ENCODE data around the gene CADPS2. TPM values are rescaled to one million over a fixed set of nuclear protein-coding genes. Genes with fewer than 3 reads are reported as not detected.

Gene CADPS2
- total RNA-seq, 3 donors from 2014 or later (not counting 1 experiment from before 2014, with no cell fraction given): not detected

DNA sequence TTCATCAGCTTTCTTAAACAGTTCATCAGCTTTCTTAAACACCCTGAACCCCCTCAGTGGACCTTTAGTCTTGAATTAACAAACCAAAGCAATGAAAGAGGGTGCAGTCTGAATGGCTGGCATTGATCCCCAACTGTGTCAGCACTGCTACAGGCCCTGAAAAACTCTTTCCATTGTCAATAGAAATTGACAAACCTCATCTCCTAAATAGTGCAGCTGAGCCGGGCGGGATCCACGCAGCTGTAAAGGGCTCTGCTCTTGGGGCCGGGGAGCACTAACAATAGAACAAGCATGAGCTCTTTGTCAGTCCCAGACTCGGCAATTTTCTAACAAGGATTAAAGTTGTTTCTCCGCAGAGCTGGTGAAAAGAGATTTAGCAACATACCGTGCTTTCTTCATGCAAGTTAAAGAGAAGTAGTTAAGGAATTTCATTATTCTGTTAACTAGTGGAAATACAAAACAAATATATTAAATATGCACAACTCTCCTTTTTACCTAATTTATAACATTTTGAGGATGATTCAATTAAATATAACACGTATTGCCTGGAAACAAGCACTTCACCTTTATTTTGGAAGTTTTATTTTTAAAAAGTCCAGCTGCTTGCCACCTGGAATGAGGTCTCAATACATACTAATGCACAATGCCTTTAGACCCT is 557.0 kb downstream of the CADPS2 start:
- Histone ChIP-seq H3K4me1 (ENCODE audit: control insufficient read depth, insufficient read depth, low read length) (no peaks in the 10 kb centered on the region), H3K27ac (ENCODE audit: low read length) (no peak overlapping the region), H3K4me3 (ENCODE audit: low read length) (no peak overlapping the region), H3K27me3 (ENCODE audit: control insufficient read depth, insufficient read depth, low read length) (no peaks in the 10 kb centered on the region), H3K36me3 (ENCODE audit: control insufficient read depth, insufficient read depth, low read length) (no peaks in the 10 kb centered on the region), H3K9me3 (ENCODE audit: control insufficient read depth, insufficient read depth, low read length) (no peaks in the 10 kb centered on the region)
- WGBS (ENCODE audit: insufficient coverage): 54% methylated on average over 7 of the region's 8 CpGs
- Mint-ChIP-seq H3K9me3 (peaks cover 0 to 6% of the 10 kb centered on the region in 2 donors), H3K27me3 (ENCODE audit: low read depth in 2 of 2) (no peaks in the 10 kb centered on the region), H3K4me3 (no peak overlapping the region), H3K4me1 (no peaks in the 10 kb centered on the region), H3K27ac (no peak overlapping the region), H3K36me3 (no peaks in the 10 kb centered on the region)
- DNase-seq (no peak), ATAC-seq (no peak)
- intact Hi-C loops (cut with micrococcal nuclease): no loop called here
- TF ChIP-seq, protein P1, sequence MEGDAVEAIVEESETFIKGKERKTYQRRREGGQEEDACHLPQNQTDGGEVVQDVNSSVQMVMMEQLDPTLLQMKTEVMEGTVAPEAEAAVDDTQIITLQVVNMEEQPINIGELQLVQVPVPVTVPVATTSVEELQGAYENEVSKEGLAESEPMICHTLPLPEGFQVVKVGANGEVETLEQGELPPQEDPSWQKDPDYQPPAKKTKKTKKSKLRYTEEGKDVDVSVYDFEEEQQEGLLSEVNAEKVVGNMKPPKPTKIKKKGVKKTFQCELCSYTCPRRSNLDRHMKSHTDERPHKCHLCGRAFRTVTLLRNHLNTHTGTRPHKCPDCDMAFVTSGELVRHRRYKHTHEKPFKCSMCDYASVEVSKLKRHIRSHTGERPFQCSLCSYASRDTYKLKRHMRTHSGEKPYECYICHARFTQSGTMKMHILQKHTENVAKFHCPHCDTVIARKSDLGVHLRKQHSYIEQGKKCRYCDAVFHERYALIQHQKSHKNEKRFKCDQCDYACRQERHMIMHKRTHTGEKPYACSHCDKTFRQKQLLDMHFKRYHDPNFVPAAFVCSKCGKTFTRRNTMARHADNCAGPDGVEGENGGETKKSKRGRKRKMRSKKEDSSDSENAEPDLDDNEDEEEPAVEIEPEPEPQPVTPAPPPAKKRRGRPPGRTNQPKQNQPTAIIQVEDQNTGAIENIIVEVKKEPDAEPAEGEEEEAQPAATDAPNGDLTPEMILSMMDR (IDR thresholded peaks at IDR 0.05): no peak

DNA sequence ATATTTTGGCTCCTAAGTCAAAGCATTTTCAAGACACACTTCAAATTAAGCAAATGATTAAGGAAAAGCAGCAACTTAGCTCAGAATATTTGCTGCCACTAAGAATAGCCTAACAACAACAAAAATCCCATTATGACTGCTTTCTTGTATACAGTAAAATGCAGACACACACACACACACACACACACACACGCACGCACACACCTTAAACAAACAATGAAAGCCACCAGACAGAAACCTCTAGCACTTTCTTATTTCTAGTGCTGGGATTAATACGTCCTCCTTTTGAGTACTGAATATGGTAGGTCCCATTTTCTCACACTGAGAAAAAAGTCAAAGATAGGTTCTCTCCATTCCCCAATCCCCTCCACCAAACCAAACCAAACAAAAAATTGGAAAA is 558.3 kb downstream of the CADPS2 start:
- TF ChIP-seq, protein P1 (IDR thresholded peaks at IDR 0.05): no peak
- intact Hi-C loops (cut with micrococcal nuclease): no loop called here
- Mint-ChIP-seq H3K4me1 (no peaks in the 10 kb centered on the region), H3K27me3 (ENCODE audit: low read depth in 2 of 2) (no peaks in the 10 kb centered on the region), H3K36me3 (no peaks in the 10 kb centered on the region), H3K27ac (no peak overlapping the region), H3K4me3 (no peak overlapping the region), H3K9me3 (peaks cover 0 to 2% of the 10 kb centered on the region in 2 donors)
- 50% methylated on average over 2 of the region's 3 CpGs for WGBS (ENCODE audit: insufficient coverage)
- Histone ChIP-seq H3K9me3 (ENCODE audit: control insufficient read depth, insufficient read depth, low read length) (no peaks in the 10 kb centered on the region), H3K4me1 (ENCODE audit: control insufficient read depth, insufficient read depth, low read length) (no peaks in the 10 kb centered on the region), H3K4me3 (ENCODE audit: low read length) (no peak overlapping the region), H3K27me3 (ENCODE audit: control insufficient read depth, insufficient read depth, low read length) (no peaks in the 10 kb centered on the region), H3K27ac (ENCODE audit: low read length) (no peak overlapping the region), H3K36me3 (ENCODE audit: control insufficient read depth, insufficient read depth, low read length) (no peaks in the 10 kb centered on the region)
- ATAC-seq (no peak), DNase-seq (no peak)

DNA sequence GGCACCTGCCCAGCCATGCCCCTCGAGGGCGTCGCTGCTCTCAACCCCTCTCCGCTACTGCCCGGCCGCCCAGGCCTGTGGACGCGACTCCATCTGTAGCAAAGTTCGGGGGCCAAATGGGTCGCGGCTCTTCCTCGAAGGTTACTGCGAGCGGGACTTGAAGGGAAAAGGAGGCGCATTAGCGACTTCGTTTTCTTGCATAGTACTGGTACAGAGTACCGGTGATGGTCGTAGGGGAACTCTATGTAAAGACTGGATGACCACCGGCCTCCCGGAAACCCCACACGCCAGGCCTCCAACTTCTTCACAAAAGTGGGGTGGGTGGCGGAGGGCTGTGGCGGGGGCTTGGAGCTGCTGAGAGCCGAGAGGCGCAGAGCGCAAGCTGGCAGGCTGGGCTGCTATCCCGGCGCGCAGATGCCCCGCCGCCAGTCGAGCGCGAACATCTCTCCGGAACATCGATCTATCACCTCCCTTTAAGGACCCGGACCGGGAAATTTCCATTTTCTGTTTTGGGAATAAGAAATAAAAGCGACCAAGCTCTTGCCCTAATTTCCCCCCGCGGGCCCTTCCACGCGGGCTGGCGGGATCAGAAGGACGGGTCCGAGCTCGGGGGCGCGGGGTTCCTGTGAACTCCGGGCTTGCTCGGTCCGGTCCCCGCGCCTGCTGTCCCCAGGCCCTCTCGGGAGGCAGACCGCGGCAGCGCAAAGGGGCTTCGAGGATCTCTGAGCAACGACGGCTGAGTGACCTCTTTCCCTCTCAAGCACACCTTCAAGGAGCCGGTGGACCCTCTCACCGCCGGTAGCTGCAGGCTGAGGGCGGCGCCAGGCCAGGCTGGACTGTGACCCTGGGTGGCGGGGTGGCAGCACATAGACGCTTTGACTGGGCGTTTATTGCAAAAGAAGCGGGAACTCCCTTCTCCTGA is 569.5 kb downstream of the CADPS2 start:
- Histone ChIP-seq H3K4me3 (ENCODE audit: low read length) (no peak overlapping the region), H3K27ac (ENCODE audit: low read length) (no peak overlapping the region), H3K9me3 (ENCODE audit: control insufficient read depth, insufficient read depth, low read length) (peaks cover 10% of the 10 kb centered on the region), H3K4me1 (ENCODE audit: control insufficient read depth, insufficient read depth, low read length) (no peaks in the 10 kb centered on the region), H3K27me3 (ENCODE audit: control insufficient read depth, insufficient read depth, low read length) (peaks cover 33% of the 10 kb centered on the region), H3K36me3 (ENCODE audit: control insufficient read depth, insufficient read depth, low read length) (no peaks in the 10 kb centered on the region)
- Mint-ChIP-seq H3K27me3 (ENCODE audit: low read depth in 2 of 2) (peaks cover 33 to 51% of the 10 kb centered on the region in 2 donors), H3K27ac (no peak overlapping the region), H3K36me3 (peaks cover 8% of the 10 kb centered on the region), H3K9me3 (peaks cover 4 to 9% of the 10 kb centered on the region in 2 donors), H3K4me1 (no peaks in the 10 kb centered on the region), H3K4me3 (no peak overlapping the region)
- intact Hi-C loops (cut with micrococcal nuclease): no loop called here
- ATAC-seq (no peak), DNase-seq (no peak)
- TF ChIP-seq, protein P1 (IDR thresholded peaks at IDR 0.05): no peak
- 6% methylated on average over 71 of the region's 71 CpGs for WGBS (ENCODE audit: insufficient coverage)
